HEK293 (cell line): ENCODE measurements around the gene GRAMD4.
A peak's percentile ranks its signal among the peaks of the same experiment; 100 is the strongest.

Experiments
- CTCF ChIA-PET: fragments of 350-600 bp; formaldehyde crosslinking; extraction: SDS; loops from one replicate; lab custom pipeline; 2021; ENCODE audit warnings: antibody characterized with exemption; lab: Yijun Ruan, JAX
- POLR2A ChIA-PET: fragments of 300-600 bp; formaldehyde crosslinking; extraction: SDS; loops from one replicate; lab custom pipeline; 2020; ENCODE audit warnings: antibody characterized with exemption, inconsistent platforms; lab: Yijun Ruan, JAX
- H3K27ac ChIP-seq: fragments of 200-500 bp; sonication (Bioruptor generic); 2 replicates; pipeline ENCODE4 v1.5.1; 2014; ENCODE audit warnings: low read depth, low read length, control low read depth, inconsistent platforms; ENCODE audit errors: extremely low read depth
- H3K36me3 ChIP-seq, 2 experiments: fragments of 200-500 bp in 1 of 2; sonication (Bioruptor generic) in 1 of 2; 1 replicate in 1 of 2; 2 replicates in 1 of 2; pipeline ENCODE4 v1.5.1; 2014 to 2017; ENCODE audit warnings: inconsistent platforms in 2 of 2, low read length in 2 of 2; ENCODE audit not compliant: control insufficient read depth in 2 of 2, insufficient read depth in 1 of 2
- H3K4me1 ChIP-seq: fragments of 200-500 bp; sonication (Bioruptor generic); 2 replicates; pipeline ENCODE4 v1.5.1; 2014; ENCODE audit warnings: mild to moderate bottlenecking, low read length, inconsistent platforms; ENCODE audit not compliant: control insufficient read depth, insufficient read depth
- H3K4me3 ChIP-seq: 2 replicates; pipeline ENCODE4 v1.5.1; 2011; ENCODE audit warnings: low read depth, mild to moderate bottlenecking, control low read depth, low read length, moderate library complexity
- H3K9me3 ChIP-seq: fragments of 200-500 bp; sonication (Bioruptor generic); 2 replicates; pipeline ENCODE4 v1.5.1; 2014; ENCODE audit warnings: low read depth, low read length, inconsistent platforms; ENCODE audit not compliant: control insufficient read depth, insufficient read depth
- EGR2 ChIP-seq: fragments of 450-650 bp; formaldehyde crosslinking; IDR thresholded peaks from 2 replicates; pipeline ENCODE4 v1.5.1; 2016; ENCODE audit warnings: low read depth, missing biosample characterization, missing genetic modification characterization
- GLI2 ChIP-seq: fragments of 450-650 bp; formaldehyde crosslinking; IDR thresholded peaks from 2 replicates; pipeline ENCODE4; 2017; ENCODE audit warnings: missing biosample characterization, missing genetic modification characterization, low read depth, borderline replicate concordance
- KLF8 ChIP-seq: fragments of 450-650 bp; formaldehyde crosslinking; IDR thresholded peaks from 2 replicates; pipeline ENCODE4 v1.5.1; 2016; ENCODE audit warnings: missing biosample characterization, missing genetic modification characterization
- OSR2 ChIP-seq: fragments of 450-650 bp; formaldehyde crosslinking; IDR thresholded peaks from 2 replicates; pipeline ENCODE4 v1.5.1; 2016; ENCODE audit warnings: missing biosample characterization, missing genetic modification characterization
- SCRT1 ChIP-seq: fragments of 450-650 bp; formaldehyde crosslinking; IDR thresholded peaks from 2 replicates; pipeline ENCODE4 v1.5.1; 2016; ENCODE audit warnings: missing biosample characterization, missing genetic modification characterization, borderline replicate concordance
- SCRT2 ChIP-seq: fragments of 450-650 bp; formaldehyde crosslinking; IDR thresholded peaks from 2 replicates; pipeline ENCODE4 v1.5.1; 2016; ENCODE audit warnings: missing biosample characterization, missing genetic modification characterization
- SP2 ChIP-seq: fragments of 450-650 bp; formaldehyde crosslinking; IDR thresholded peaks from 2 replicates; pipeline ENCODE4 v1.5.1; 2016; ENCODE audit warnings: missing biosample characterization, missing genetic modification characterization
- ZFHX2 ChIP-seq: fragments of 450-650 bp; formaldehyde crosslinking; conservative IDR thresholded peaks from 2 replicates; pipeline ENCODE4 v1.5.1; 2016; ENCODE audit warnings: missing biosample characterization, missing genetic modification characterization
- ZNF114 ChIP-seq: fragments of 450-650 bp; formaldehyde crosslinking; IDR thresholded peaks from 2 replicates; pipeline ENCODE4 v1.5.0; 2017; ENCODE audit warnings: missing biosample characterization, missing genetic modification characterization
- ZNF223 ChIP-seq: fragments of 450-650 bp; formaldehyde crosslinking; IDR thresholded peaks from 2 replicates; pipeline ENCODE4 v1.5.1; 2016; ENCODE audit warnings: missing biosample characterization, missing genetic modification characterization
- ZNF239 ChIP-seq: fragments of 450-650 bp; formaldehyde crosslinking; IDR thresholded peaks from 2 replicates; pipeline ENCODE4 v1.5.1; 2016; ENCODE audit warnings: missing biosample characterization, missing genetic modification characterization
- ZNF354C ChIP-seq: fragments of 450-650 bp; formaldehyde crosslinking; IDR thresholded peaks from 2 replicates; pipeline ENCODE4 v1.5.1; 2016; ENCODE audit warnings: missing biosample characterization, missing genetic modification characterization, low read depth, borderline replicate concordance
- ZNF391 ChIP-seq: fragments of 450-650 bp; formaldehyde crosslinking; IDR thresholded peaks from 2 replicates; pipeline ENCODE4 v1.5.1; 2016; ENCODE audit warnings: low read depth, missing biosample characterization, missing genetic modification characterization, borderline replicate concordance
- ZNF530 ChIP-seq: fragments of 450-650 bp; formaldehyde crosslinking; IDR thresholded peaks from 2 replicates; pipeline ENCODE4 v1.5.1; 2016; ENCODE audit warnings: low read depth, missing biosample characterization, missing genetic modification characterization
- ZNF548 ChIP-seq: fragments of 450-650 bp; formaldehyde crosslinking; IDR thresholded peaks from 2 replicates; pipeline ENCODE4 v1.5.1; 2016; ENCODE audit warnings: missing biosample characterization, missing genetic modification characterization
- ZNF560 ChIP-seq: fragments of 450-650 bp; formaldehyde crosslinking; IDR thresholded peaks from 2 replicates; pipeline ENCODE4 v1.5.1; 2017; ENCODE audit warnings: missing biosample characterization, missing genetic modification characterization, borderline replicate concordance
- ZNF664 ChIP-seq: fragments of 450-650 bp; formaldehyde crosslinking; IDR thresholded peaks from 2 replicates; pipeline ENCODE4 v1.5.1; 2016; ENCODE audit warnings: missing biosample characterization, missing genetic modification characterization
- ZNF843 ChIP-seq: fragments of 450-650 bp; formaldehyde crosslinking; IDR thresholded peaks from 2 replicates; pipeline ENCODE4 v1.5.1; 2016; ENCODE audit warnings: missing biosample characterization, missing genetic modification characterization
- TF ChIP-seq, protein P1 (sequence below): fragments of 450-650 bp; formaldehyde crosslinking; IDR thresholded peaks from 2 replicates; pipeline ENCODE4 v1.5.1; 2016; ENCODE audit warnings: missing biosample characterization, missing genetic modification characterization
- TF ChIP-seq, protein P2 (sequence below): fragments of 450-650 bp; formaldehyde crosslinking; IDR thresholded peaks from 2 replicates; pipeline ENCODE4 v1.5.1; 2017; ENCODE audit warnings: missing biosample characterization, missing genetic modification characterization
- TF ChIP-seq, protein P3 (sequence below): fragments of 450-650 bp; formaldehyde crosslinking; IDR thresholded peaks from 2 replicates; pipeline ENCODE4 v1.5.1; 2017; ENCODE audit warnings: missing biosample characterization, missing genetic modification characterization
- TF ChIP-seq, protein P4 (sequence below): fragments of 450-650 bp; formaldehyde crosslinking; IDR thresholded peaks from 2 replicates; pipeline ENCODE4 v1.5.1; 2017; ENCODE audit warnings: missing biosample characterization, missing genetic modification characterization

GRAMD4 gene

DNA sequence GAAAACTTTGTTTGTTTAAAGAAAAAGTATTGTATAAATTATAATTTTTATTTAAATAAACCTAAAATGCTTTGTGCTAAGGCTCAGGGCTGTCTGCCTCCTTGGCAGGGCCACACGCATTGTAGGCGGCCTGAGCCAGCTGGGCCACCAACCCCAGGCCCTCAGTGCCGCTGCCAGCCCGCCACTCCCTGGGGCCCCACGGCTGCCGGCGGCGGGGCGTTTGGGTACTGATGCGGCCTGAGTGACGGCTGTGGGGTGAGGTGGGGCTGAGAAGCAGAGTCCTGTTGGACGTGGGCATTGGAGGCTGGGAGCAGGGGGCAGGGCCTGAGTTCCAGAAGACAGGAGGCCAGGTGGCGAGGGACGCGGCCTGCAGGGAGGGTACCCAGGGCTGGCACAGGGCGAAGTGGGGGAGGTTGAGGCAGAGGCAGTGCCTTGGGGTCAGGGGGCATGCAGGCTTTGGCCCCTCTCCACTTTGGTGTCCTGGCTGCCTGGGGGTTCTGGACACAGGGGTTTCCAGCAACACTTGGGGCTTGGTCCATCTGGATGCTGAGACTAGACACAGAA, 59.6 kb downstream of the GRAMD4 start:
- POLR2A ChIA-PET = no interaction called here
- H3K27ac ChIP-seq = no peak overlapping the region
- H3K9me3 ChIP-seq = no peaks in the 10 kb centered on the region
- no peaks in the 10 kb centered on the region for H3K4me1 ChIP-seq
- H3K4me3 ChIP-seq = no peak overlapping the region
- peaks cover 0 to 31% of the 10 kb centered on the region in 2 experiments; a peak in 1 of 3 replicates for H3K36me3 ChIP-seq
- CTCF ChIA-PET = no interaction called here
- TF ChIP-seq, protein P1, sequence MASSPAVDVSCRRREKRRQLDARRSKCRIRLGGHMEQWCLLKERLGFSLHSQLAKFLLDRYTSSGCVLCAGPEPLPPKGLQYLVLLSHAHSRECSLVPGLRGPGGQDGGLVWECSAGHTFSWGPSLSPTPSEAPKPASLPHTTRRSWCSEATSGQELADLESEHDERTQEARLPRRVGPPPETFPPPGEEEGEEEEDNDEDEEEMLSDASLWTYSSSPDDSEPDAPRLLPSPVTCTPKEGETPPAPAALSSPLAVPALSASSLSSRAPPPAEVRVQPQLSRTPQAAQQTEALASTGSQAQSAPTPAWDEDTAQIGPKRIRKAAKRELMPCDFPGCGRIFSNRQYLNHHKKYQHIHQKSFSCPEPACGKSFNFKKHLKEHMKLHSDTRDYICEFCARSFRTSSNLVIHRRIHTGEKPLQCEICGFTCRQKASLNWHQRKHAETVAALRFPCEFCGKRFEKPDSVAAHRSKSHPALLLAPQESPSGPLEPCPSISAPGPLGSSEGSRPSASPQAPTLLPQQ = no peak
- TF ChIP-seq ZNF354C (no peak), ZNF548 (no peak), SP2 (no peak), GLI2 (tag by site-specific recombination) (no peak), ZNF664 (tag by site-specific recombination) (no peak), ZNF391 (no peak), SCRT1 (no peak)

DNA sequence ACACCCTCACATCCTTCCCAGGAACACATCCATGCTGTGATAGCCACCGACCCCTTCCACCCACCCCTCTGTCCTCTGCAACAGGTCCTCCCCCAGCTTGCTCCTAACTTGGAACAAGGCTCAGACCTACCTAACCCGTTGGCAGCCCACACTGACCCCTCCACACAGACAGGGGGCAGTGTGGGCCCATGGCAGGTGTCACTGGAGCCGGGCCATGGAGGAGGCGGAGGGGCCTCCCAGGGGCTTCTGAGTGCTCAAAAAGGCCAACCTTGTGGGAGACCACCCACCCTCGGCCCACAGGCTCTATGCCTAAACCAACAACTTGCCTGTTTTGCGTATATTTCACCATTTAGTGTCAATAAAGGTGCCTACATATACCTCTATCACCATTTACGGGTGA, 60.8 kb downstream of the GRAMD4 start:
- POLR2A ChIA-PET = no interaction called here
- CTCF ChIA-PET = interaction anchor here (0.6 to 1.4 kb wide), 5 partner anchors 11 to 397 kb away, joined by 3 to 4 read pairs (median 3); no protein-coding TSS in a partner anchor

DNA sequence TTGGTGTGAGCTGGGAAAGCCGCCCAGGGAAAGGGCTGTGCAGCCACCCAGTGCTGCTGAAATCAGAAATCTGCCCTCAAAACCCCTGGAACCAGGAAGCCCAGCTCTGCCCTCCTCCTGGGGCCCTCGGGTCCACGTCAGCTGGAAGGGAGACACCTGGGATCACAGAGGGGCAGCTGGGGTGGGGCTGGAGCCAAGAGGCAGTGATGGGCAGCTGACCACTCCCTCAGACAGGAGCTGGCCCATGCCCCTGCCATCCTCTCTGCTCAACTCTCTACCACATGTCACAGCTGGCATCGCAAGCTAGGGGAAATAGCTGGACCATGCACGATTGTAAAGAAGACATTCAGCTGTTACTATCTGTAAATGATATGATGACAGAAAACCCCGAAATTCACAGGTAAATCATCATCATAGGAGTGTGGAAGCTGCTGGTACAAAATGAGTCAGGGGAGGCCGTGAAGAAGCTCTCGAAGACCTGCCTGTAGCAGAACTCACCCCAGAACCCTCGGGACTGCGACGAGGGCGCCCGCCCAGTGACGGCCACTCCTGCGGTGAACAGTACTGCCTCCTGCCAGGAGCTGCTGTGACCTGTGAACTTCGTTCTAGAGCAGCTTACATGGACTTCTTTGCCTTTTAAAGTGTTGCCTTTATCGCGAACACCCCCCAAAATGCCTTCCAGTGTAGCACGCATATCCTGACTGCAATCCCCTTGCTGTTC, 62.0 kb downstream of the GRAMD4 start:
- Histone ChIP-seq H3K9me3 (no peaks in the 10 kb centered on the region), H3K36me3 (peaks cover 0 to 24% of the 10 kb centered on the region in 2 experiments; a peak in 1 of 3 replicates), H3K27ac (no peak overlapping the region), H3K4me3 (no peak overlapping the region), H3K4me1 (no peaks in the 10 kb centered on the region)
- TF ChIP-seq, protein P2, sequence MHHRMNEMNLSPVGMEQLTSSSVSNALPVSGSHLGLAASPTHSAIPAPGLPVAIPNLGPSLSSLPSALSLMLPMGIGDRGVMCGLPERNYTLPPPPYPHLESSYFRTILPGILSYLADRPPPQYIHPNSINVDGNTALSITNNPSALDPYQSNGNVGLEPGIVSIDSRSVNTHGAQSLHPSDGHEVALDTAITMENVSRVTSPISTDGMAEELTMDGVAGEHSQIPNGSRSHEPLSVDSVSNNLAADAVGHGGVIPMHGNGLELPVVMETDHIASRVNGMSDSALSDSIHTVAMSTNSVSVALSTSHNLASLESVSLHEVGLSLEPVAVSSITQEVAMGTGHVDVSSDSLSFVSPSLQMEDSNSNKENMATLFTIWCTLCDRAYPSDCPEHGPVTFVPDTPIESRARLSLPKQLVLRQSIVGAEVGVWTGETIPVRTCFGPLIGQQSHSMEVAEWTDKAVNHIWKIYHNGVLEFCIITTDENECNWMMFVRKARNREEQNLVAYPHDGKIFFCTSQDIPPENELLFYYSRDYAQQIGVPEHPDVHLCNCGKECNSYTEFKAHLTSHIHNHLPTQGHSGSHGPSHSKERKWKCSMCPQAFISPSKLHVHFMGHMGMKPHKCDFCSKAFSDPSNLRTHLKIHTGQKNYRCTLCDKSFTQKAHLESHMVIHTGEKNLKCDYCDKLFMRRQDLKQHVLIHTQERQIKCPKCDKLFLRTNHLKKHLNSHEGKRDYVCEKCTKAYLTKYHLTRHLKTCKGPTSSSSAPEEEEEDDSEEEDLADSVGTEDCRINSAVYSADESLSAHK = no peak
- POLR2A ChIA-PET = interaction anchor here (0.9 kb wide), 1 partner anchor 80 kb away, joined by 5 read pairs; the partner anchor contains the start of gene TBC1D22A
- CTCF ChIA-PET = interaction anchor here (0.6 to 1.7 kb wide), 8 partner anchors 10 to 453 kb away, joined by 3 to 12 read pairs (median 3); no protein-coding TSS in a partner anchor

More for the DNA sequence above, 60.8 kb downstream of the GRAMD4 start:
- TF ChIP-seq ZNF239 (no peak), ZNF843 (no peak), ZNF530 (tag by site-specific recombination) (no peak), SCRT2 (tag by site-specific recombination) (peak; percentile 36; the same call in 1 of the 2 replicates), ZNF560 (tag by site-specific recombination) (no peak), ZFHX2 (peak; percentile 92), ZNF391 (no peak), ZNF223 (tag by site-specific recombination) (no peak), ZNF548 (no peak), ZNF114 (tag by site-specific recombination) (no peak), KLF8 (tag by site-specific recombination) (no peak), OSR2 (tag by site-specific recombination) (no peak), EGR2 (peak; percentile 88)
- TF ChIP-seq, protein P3, sequence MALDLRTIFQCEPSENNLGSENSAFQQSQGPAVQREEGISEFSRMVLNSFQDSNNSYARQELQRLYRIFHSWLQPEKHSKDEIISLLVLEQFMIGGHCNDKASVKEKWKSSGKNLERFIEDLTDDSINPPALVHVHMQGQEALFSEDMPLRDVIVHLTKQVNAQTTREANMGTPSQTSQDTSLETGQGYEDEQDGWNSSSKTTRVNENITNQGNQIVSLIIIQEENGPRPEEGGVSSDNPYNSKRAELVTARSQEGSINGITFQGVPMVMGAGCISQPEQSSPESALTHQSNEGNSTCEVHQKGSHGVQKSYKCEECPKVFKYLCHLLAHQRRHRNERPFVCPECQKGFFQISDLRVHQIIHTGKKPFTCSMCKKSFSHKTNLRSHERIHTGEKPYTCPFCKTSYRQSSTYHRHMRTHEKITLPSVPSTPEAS = no peak
- TF ChIP-seq, protein P4, sequence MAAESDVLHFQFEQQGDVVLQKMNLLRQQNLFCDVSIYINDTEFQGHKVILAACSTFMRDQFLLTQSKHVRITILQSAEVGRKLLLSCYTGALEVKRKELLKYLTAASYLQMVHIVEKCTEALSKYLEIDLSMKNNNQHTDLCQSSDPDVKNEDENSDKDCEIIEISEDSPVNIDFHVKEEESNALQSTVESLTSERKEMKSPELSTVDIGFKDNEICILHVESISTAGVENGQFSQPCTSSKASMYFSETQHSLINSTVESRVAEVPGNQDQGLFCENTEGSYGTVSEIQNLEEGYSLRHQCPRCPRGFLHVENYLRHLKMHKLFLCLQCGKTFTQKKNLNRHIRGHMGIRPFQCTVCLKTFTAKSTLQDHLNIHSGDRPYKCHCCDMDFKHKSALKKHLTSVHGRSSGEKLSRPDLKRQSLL (tag by site-specific recombination) = no peak
- H3K27ac ChIP-seq = no peak overlapping the region
- no peaks in the 10 kb centered on the region for H3K9me3 ChIP-seq
- H3K4me1 ChIP-seq = no peaks in the 10 kb centered on the region
- H3K36me3 ChIP-seq = peaks cover 0 to 22% of the 10 kb centered on the region in 2 experiments; a peak in 1 of 3 replicates
- H3K4me3 ChIP-seq = no peak overlapping the region
